Activated naive CD8-positive, alpha-beta T cell treated with anti-CD3 and anti-CD28 coated beads for 36 hours (primary cell): ENCODE data around the gene ZNF581. TPM values are rescaled to one million over a fixed set of nuclear protein-coding genes. Genes with fewer than 3 reads are reported as not detected.

Experiments used
- DNase-seq: peaks from one replicate; pipeline ENCODE4 v3.0.0; 2021
- H3K27ac Mint-ChIP-seq: one replicate; pipeline ENCODE4 v1.8.0; 2022; ENCODE audit warnings: mild to moderate bottlenecking, moderate library complexity, mixed read lengths
- H3K27me3 Mint-ChIP-seq: one replicate; pipeline ENCODE4 v1.8.0; 2022; ENCODE audit warnings: mild to moderate bottlenecking, mixed read lengths
- H3K36me3 Mint-ChIP-seq: one replicate; pipeline ENCODE4 v1.8.0; 2021; ENCODE audit warnings: mild to moderate bottlenecking, mixed read lengths
- H3K4me1 Mint-ChIP-seq: one replicate; pipeline ENCODE4 v1.8.0; 2021; ENCODE audit warnings: mixed read lengths
- H3K4me3 Mint-ChIP-seq: one replicate; pipeline ENCODE4 v1.8.0; 2022; ENCODE audit warnings: mild to moderate bottlenecking, moderate library complexity, mixed read lengths
- H3K9me3 Mint-ChIP-seq: one replicate; pipeline ENCODE4 v1.8.0; 2022; ENCODE audit warnings: mixed read lengths
- total RNA-seq, 2 experiments: library from RNA; stranded (reverse); gene quantifications; one replicate each; pipeline ENCODE4 v1.2.3, GENCODE V29; 2021

Gene ZNF581
- total RNA-seq, 2 experiments from 2014 or later: 39.9 to 42.3 TPM

GRCh38 chr19:55655648-55656040 is 12.2 kb downstream of the ZNF581 start:
- H3K27me3 Mint-ChIP-seq: peaks cover 5% of the 10 kb centered on the region
- peak overlapping the region; percentile 85 for H3K4me3 Mint-ChIP-seq
- DNase-seq: no peak
- peaks cover 40% of the 10 kb centered on the region for H3K36me3 Mint-ChIP-seq
- no peaks in the 10 kb centered on the region for H3K9me3 Mint-ChIP-seq
- H3K4me1 Mint-ChIP-seq: peaks cover 26% of the 10 kb centered on the region
- H3K27ac Mint-ChIP-seq: peak overlapping the region; percentile 95

DNA sequence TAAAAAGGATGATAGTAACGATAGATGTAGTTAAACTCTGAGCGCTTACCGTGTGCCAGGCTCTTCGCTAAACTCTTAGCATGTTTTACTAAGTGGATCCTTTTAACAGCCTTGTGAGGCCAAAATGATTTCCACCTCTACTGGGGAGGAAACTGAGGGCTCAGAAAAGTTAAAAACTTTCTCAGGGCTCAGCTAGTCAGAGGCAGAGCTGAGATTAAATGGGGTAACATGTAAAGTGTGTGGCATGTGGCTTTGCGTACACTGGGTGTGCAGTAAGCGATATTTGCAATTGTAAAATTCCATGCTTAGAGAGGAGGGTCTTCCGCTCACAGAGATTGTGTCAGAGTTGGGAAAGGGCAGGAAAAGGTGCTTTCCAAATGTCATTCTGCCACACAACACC is 13.1 kb downstream of the ZNF581 start:
- Mint-ChIP-seq H3K4me3 (peak overlapping the region; percentile 85), H3K36me3 (peaks cover 39% of the 10 kb centered on the region), H3K9me3 (no peaks in the 10 kb centered on the region), H3K27me3 (peaks cover 5% of the 10 kb centered on the region), H3K27ac (peak overlapping the region; percentile 95), H3K4me1 (peaks cover 26% of the 10 kb centered on the region)
- no peak for DNase-seq

- DNase-seq: no peak
- peaks cover 42% of the 10 kb centered on the region for H3K36me3 Mint-ChIP-seq
- H3K4me1 Mint-ChIP-seq: peaks cover 30% of the 10 kb centered on the region
- no peaks in the 10 kb centered on the region for H3K9me3 Mint-ChIP-seq
- H3K27ac Mint-ChIP-seq: peak overlapping the region; percentile 95
- peak overlapping the region; percentile 85 for H3K4me3 Mint-ChIP-seq
- H3K27me3 Mint-ChIP-seq: peaks cover 5% of the 10 kb centered on the region
Measured at GRCh38 chr19:55656988-55657747, 13.7 kb downstream of the ZNF581 start.

- peak overlapping the region; percentile 79 for H3K27ac Mint-ChIP-seq
- peaks cover 35% of the 10 kb centered on the region for H3K4me1 Mint-ChIP-seq
- H3K36me3 Mint-ChIP-seq: peaks cover 54% of the 10 kb centered on the region
- H3K27me3 Mint-ChIP-seq: peaks cover 2% of the 10 kb centered on the region
- DNase-seq: no peak
- H3K4me3 Mint-ChIP-seq: no peak overlapping the region
- no peaks in the 10 kb centered on the region for H3K9me3 Mint-ChIP-seq
Measured at GRCh38 chr19:55658846-55659459, 15.5 kb downstream of the ZNF581 start.

DNA sequence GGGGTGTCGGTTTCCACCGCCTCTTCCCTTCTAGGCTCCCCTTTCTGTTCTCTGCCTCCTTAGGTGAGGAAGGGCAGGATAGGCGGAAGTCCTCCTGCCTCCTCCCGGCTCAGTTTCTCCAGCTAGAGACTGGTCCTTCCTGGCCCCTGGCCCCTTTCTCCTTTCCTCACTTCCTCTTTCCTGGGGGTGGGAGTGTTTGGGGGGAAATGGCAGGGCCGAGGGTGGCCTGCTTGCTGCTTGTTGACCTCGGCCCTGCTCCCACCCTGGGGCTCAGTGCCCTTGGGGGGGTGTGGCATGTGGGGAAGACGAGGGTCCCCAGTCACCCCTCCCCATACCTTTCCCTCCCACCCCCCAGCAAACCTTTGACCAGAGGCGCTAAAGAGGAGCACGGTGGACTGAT is 16.4 kb downstream of the ZNF581 start:
- DNase-seq: no peak
- peaks cover 35% of the 10 kb centered on the region for H3K4me1 Mint-ChIP-seq
- no peaks in the 10 kb centered on the region for H3K9me3 Mint-ChIP-seq
- peak overlapping the region; percentile 54 for H3K4me3 Mint-ChIP-seq
- peak overlapping the region; percentile 79 for H3K27ac Mint-ChIP-seq
- H3K36me3 Mint-ChIP-seq: peaks cover 54% of the 10 kb centered on the region
- H3K27me3 Mint-ChIP-seq: no peaks in the 10 kb centered on the region

- DNase-seq: no peak
- no peaks in the 10 kb centered on the region for H3K9me3 Mint-ChIP-seq
- H3K27me3 Mint-ChIP-seq: no peaks in the 10 kb centered on the region
- peaks cover 35% of the 10 kb centered on the region for H3K4me1 Mint-ChIP-seq
- no peak overlapping the region for H3K4me3 Mint-ChIP-seq
- peaks cover 53% of the 10 kb centered on the region for H3K36me3 Mint-ChIP-seq
- H3K27ac Mint-ChIP-seq: peak overlapping the region; percentile 42
Measured at GRCh38 chr19:55660404-55660803, 17.0 kb downstream of the ZNF581 start.

- Mint-ChIP-seq H3K4me3 (no peak overlapping the region), H3K4me1 (peaks cover 37% of the 10 kb centered on the region), H3K27ac (no peak overlapping the region), H3K9me3 (no peaks in the 10 kb centered on the region), H3K36me3 (peaks cover 50% of the 10 kb centered on the region), H3K27me3 (no peaks in the 10 kb centered on the region)
- DNase-seq: no peak
Measured at GRCh38 chr19:55660991-55661390, 17.5 kb downstream of the ZNF581 start.

DNA sequence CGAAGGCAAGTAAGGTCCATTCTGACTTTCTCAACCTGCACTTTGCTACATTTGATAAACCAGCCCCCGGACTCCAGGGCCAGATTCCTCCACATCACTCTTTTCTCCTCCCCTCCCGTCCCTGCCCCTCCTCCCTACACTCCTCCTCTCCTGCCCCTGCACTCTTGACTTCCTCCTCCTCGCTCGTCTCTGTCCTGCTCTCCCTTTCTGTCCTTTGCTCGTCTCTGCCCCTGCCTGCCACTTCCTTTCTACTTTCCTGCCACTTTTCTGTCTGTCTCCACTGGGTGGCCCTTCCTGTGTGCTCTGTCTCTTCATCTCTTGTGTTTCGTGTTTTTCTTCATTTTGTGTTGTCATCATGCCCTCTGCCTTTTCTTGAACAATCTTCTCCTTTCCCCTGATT is 18.4 kb downstream of the ZNF581 start:
- Mint-ChIP-seq H3K36me3 (peaks cover 42% of the 10 kb centered on the region), H3K4me1 (peaks cover 37% of the 10 kb centered on the region), H3K27ac (peak overlapping the region; percentile 47), H3K4me3 (no peak overlapping the region), H3K9me3 (no peaks in the 10 kb centered on the region), H3K27me3 (no peaks in the 10 kb centered on the region)
- no peak for DNase-seq

DNA sequence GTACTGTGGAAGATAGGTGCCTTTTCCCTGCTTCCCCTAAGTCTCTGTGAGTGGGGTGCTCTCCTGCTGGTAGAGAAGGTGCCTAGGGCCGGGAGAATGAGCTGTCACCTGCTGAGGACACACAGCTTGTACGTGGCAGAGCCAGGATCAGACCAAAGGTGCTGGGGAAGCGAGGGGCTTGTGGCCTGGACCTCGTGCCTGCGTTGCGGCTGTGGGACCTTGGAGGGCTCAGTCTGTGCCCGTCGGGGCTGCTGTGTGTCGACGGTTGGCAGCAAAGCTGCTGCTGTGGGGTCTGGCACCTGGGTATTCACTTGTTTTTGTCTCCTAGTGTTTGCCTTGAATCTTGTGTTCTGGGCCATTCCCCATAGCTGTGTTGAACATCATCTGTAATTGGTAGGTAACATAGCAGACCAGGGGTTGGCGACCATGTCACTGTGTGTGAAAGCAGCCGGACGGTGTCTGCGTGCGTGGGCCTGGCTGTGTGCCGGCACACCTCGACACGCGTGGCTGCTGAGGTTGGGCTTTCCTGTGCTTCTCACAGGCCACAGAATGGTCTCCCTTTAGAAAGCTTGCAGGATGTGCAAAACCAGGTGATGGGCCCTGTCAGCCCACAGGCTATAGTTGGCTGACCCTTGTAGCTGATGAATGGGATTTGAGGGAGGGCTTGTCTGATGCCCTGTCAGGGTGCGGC is 20.5 kb downstream of the ZNF581 start:
- DNase-seq: no peak
- no peak overlapping the region for H3K27ac Mint-ChIP-seq
- peaks cover 31% of the 10 kb centered on the region for H3K4me1 Mint-ChIP-seq
- H3K4me3 Mint-ChIP-seq: no peak overlapping the region
- H3K27me3 Mint-ChIP-seq: no peaks in the 10 kb centered on the region
- peaks cover 29% of the 10 kb centered on the region for H3K36me3 Mint-ChIP-seq
- no peaks in the 10 kb centered on the region for H3K9me3 Mint-ChIP-seq

DNA sequence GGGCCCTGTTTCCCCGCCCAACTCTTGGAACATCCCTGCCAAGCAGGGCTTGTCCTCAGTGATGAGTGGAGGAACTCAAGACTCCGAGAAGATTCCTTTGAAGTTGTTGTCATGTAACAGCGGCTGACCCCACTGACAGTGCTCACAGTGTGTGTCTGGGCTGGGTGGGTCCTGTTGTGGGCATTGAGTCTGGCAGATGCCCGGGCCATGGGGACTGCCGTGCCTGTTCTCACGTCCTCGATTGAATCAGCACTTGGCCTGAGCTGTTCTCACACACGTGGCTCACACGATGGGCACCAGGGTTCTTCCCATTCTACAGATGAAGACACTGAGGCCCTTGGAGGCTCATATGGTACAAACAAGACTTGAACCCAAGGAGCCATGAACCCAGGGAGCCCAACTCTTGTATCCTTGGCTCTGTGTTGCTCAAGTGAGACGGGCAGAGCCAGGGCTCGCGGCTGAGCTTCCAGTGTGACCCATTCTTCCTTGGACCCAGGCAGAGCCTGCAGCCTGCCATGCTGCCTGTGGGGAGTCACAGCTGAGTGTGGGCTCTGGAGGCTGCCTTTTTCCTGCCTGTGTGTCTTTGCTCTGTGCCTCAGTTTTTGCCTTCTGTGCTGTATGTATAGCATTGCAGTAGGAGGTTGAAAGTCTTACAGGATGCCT is 23.0 kb downstream of the ZNF581 start:
- Mint-ChIP-seq H3K4me3 (no peak overlapping the region), H3K9me3 (no peaks in the 10 kb centered on the region), H3K27ac (no peak overlapping the region), H3K27me3 (no peaks in the 10 kb centered on the region), H3K4me1 (peaks cover 41% of the 10 kb centered on the region), H3K36me3 (peaks cover 25% of the 10 kb centered on the region)
- no peak for DNase-seq

DNA sequence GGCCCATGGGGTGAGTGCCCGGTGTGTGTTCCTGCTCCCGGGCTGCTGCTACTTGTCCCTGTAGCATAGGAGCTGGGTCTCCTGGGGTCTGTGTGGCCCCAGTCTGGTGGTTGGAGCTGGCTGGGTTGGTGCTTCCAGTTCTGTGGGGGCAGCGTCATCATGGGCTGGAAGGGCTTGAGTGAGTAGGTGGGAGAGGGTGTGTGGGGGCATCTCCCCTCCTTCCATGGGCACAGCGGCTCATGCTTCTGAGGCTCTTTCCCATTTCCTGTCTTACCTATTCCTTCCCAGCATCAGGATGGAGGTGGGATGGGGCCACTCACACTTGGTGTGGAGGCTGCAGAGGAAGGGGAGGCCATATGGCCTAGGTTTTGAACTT is 23.5 kb downstream of the ZNF581 start:
- no peak overlapping the region for H3K4me3 Mint-ChIP-seq
- H3K9me3 Mint-ChIP-seq: no peaks in the 10 kb centered on the region
- no peak for DNase-seq
- H3K4me1 Mint-ChIP-seq: peaks cover 38% of the 10 kb centered on the region
- H3K27me3 Mint-ChIP-seq: no peaks in the 10 kb centered on the region
- H3K36me3 Mint-ChIP-seq: peaks cover 20% of the 10 kb centered on the region
- peak overlapping the region; percentile 12 for H3K27ac Mint-ChIP-seq

DNA sequence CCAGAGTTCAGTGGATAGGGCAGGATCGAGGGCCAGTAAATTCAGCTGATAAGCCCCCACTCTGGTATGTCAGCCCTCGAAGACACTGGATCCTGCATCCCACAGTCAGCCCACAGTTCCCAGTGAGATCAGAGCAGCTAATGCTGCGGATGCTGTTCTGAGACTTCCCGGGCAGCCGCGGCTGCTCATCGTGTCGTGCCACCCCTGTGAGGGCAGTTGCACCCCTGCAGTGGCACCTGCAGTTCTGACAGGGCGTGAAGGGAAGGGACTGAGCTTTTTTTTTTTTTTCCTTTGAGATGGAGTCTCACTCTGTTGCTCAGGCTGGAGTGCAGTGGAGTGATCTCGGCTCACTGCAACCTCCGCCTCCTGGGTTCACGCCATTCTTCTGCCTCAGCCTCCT is 24.1 kb downstream of the ZNF581 start:
- Mint-ChIP-seq H3K27ac (peak overlapping the region; percentile 12), H3K27me3 (no peaks in the 10 kb centered on the region), H3K9me3 (no peaks in the 10 kb centered on the region), H3K4me1 (peaks cover 41% of the 10 kb centered on the region), H3K4me3 (no peak overlapping the region), H3K36me3 (peaks cover 21% of the 10 kb centered on the region)
- no peak for DNase-seq

- no peak for DNase-seq
- Mint-ChIP-seq H3K36me3 (peaks cover 17% of the 10 kb centered on the region), H3K9me3 (no peaks in the 10 kb centered on the region), H3K27ac (peak overlapping the region; percentile 58), H3K27me3 (no peaks in the 10 kb centered on the region), H3K4me1 (peaks cover 38% of the 10 kb centered on the region), H3K4me3 (no peak overlapping the region)
Measured at GRCh38 chr19:55667958-55668357, 24.5 kb downstream of the ZNF581 start.

- H3K36me3 Mint-ChIP-seq: peaks cover 14% of the 10 kb centered on the region
- no peak overlapping the region for H3K27ac Mint-ChIP-seq
- DNase-seq: no peak
- H3K4me1 Mint-ChIP-seq: peaks cover 42% of the 10 kb centered on the region
- H3K27me3 Mint-ChIP-seq: no peaks in the 10 kb centered on the region
- H3K4me3 Mint-ChIP-seq: no peak overlapping the region
- no peaks in the 10 kb centered on the region for H3K9me3 Mint-ChIP-seq
Measured at GRCh38 chr19:55668603-55669348, 25.3 kb downstream of the ZNF581 start.
